D721Med (cell line): ENCODE data around the gene ICAM1.
A peak's percentile ranks its signal among the peaks of the same experiment; 100 is the strongest.

ENCODE experiments used
- DNase-seq: peaks from one replicate; pipeline ENCODE4 v3.0.0; 2011; ENCODE audit warnings: low spot score; ENCODE audit not compliant: insufficient read length
- FAIRE-seq: peaks from 2 replicates; lab custom pipeline; 2011; peaks lifted over from hg19 to GRCh38; lab: Jason Lieb, UNC
- CTCF ChIP-seq: IDR thresholded peaks from 2 replicates; pipeline ENCODE4 v1.5.1; 2012; ENCODE audit warnings: mild to moderate bottlenecking, control low read depth; ENCODE audit not compliant: insufficient read depth; ENCODE audit errors: missing control alignments

ICAM1 gene

GRCh38 chr19:10258080-10258710 is 12.7 kb upstream of the ICAM1 start:
- TF ChIP-seq CTCF = no peak
- no peak for DNase-seq
- no peak for FAIRE-seq

GRCh38 chr19:10259162-10259905 is 11.6 kb upstream of the ICAM1 start:
- no peak for DNase-seq
- no peak for FAIRE-seq
- peak; percentile 70 for TF ChIP-seq CTCF

- FAIRE-seq (no peak), DNase-seq (no peak)
- TF ChIP-seq CTCF = no peak
These were observed 10.8 kb upstream of the ICAM1 start for GRCh38 chr19:10260141-10260584.

- FAIRE-seq = no peak
These were observed 8.1 kb upstream of the ICAM1 start for GRCh38 chr19:10262771-10263170.

GRCh38 chr19:10266706-10267105 is 4.2 kb upstream of the ICAM1 start:
- DNase-seq = no peak
- FAIRE-seq = no peak

More at GRCh38 chr19:10262771-10263170, 8.1 kb upstream of the ICAM1 start:
- no peak for TF ChIP-seq CTCF
- DNase-seq = no peak

GRCh38 chr19:10268071-10268470 is 2.8 kb upstream of the ICAM1 start:
- DNase-seq (no peak), FAIRE-seq (no peak)
- no peak for TF ChIP-seq CTCF

More at GRCh38 chr19:10266706-10267105, 4.2 kb upstream of the ICAM1 start:
- no peak for TF ChIP-seq CTCF
